NCI-H2227 (cell line): Measurements from ENCODE around the gene SHC4.
"Not testable (repeated sequence)": the region's sequence is repeated elsewhere in the genome, so short reads cannot be mapped to it uniquely, and the experiment has no call there.

Experiments
- DNase-seq: peaks from one replicate; lab custom pipeline; 2025; ENCODE audit not compliant: unreplicated experiment; lab: John Stamatoyannopoulos, UW

SHC4 gene

GRCh38 chr15:48963524-48964113 lies at the start of gene SHC4:
SHC4 (minus strand) TSS chr15:48963919; CDS start chr15:48963015, 904 bp downstream.
- peak; percentile 64 for DNase-seq

- no peak for DNase-seq
Observed at GRCh38 chr15:48999314-48999713, 35.6 kb upstream of the SHC4 start.

GRCh38 chr15:48996276-48996675 lies 32.6 kb upstream of the SHC4 start:
- DNase-seq: no peak

- DNase-seq: no peak
Observed at GRCh38 chr15:48993380-48993779, 29.7 kb upstream of the SHC4 start.

- DNase-seq: no peak
Observed at GRCh38 chr15:48992545-48992944, 28.8 kb upstream of the SHC4 start.

- no peak for DNase-seq
Observed at GRCh38 chr15:48992096-48992495, 28.4 kb upstream of the SHC4 start.

GRCh38 chr15:48989170-48989569 lies 25.5 kb upstream of the SHC4 start:
- DNase-seq: no peak

GRCh38 chr15:48987142-48987541 lies 23.4 kb upstream of the SHC4 start:
- DNase-seq: no peak

- DNase-seq: no peak
Observed at GRCh38 chr15:48986240-48986639, 22.5 kb upstream of the SHC4 start.

- DNase-seq: no peak
Observed at GRCh38 chr15:48985516-48985915, 21.8 kb upstream of the SHC4 start.

GRCh38 chr15:48984811-48985352 lies 21.2 kb upstream of the SHC4 start:
- DNase-seq: peak; percentile 2

GRCh38 chr15:48984021-48984710 lies 20.4 kb upstream of the SHC4 start:
- DNase-seq: no peak

- DNase-seq: no peak
Observed at GRCh38 chr15:48983300-48983699, 19.6 kb upstream of the SHC4 start.

GRCh38 chr15:48981941-48982340 lies 18.2 kb upstream of the SHC4 start:
- DNase-seq: no peak

- peak; percentile 8 for DNase-seq
Observed at GRCh38 chr15:48978638-48979037, 14.9 kb upstream of the SHC4 start.

GRCh38 chr15:48976444-48977088 lies 12.8 kb upstream of the SHC4 start:
- DNase-seq: no peak

GRCh38 chr15:48975472-48976419 lies 12.0 kb upstream of the SHC4 start:
- DNase-seq: peak; percentile 88

GRCh38 chr15:48974882-48975281 lies 11.2 kb upstream of the SHC4 start:
- DNase-seq: peak; percentile 20

GRCh38 chr15:48972750-48973503 lies 9.2 kb upstream of the SHC4 start:
- DNase-seq: no peak

GRCh38 chr15:48970926-48971325 lies 7.2 kb upstream of the SHC4 start:
- not testable (repeated sequence) for DNase-seq
